Smooth muscle cell (in vitro differentiated cells): ENCODE measurements around the gene LRTM2. TPM values are rescaled to one million over a fixed set of nuclear protein-coding genes. Genes with fewer than 3 reads are reported as not detected.

ENCODE experiments used
- DNase-seq: peaks from one replicate; lab custom pipeline; 2025; ENCODE audit not compliant: unreplicated experiment; lab: John Stamatoyannopoulos, UW
- H2AFZ ChIP-seq: fragments of 200-600 bp; sonication (generic); 2 replicates; pipeline ENCODE4 v1.6.0; 2016; ENCODE audit warnings: antibody characterized with exemption, low read depth, mild to moderate bottlenecking
- H3F3A ChIP-seq: fragments of 200-600 bp; sonication (generic); 2 replicates; pipeline ENCODE4 v1.6.0; 2017; ENCODE audit warnings: antibody characterized with exemption, low read depth
- H3K27ac ChIP-seq: fragments of 200-600 bp; sonication (generic); 2 replicates; pipeline ENCODE4 v1.5.1; 2016; ENCODE audit warnings: low read depth, mild to moderate bottlenecking
- H3K27me3 ChIP-seq: fragments of 200-600 bp; sonication (generic); 2 replicates; pipeline ENCODE4 v1.6.1; 2016; ENCODE audit warnings: low read depth, mild to moderate bottlenecking
- H3K36me3 ChIP-seq: fragments of 200-600 bp; sonication (generic); 2 replicates; pipeline ENCODE4 v1.5.1; 2016; ENCODE audit warnings: low read depth
- H3K4me1 ChIP-seq: fragments of 200-600 bp; sonication (generic); 2 replicates; pipeline ENCODE4 v1.5.1; 2016; ENCODE audit warnings: low read depth
- H3K4me2 ChIP-seq: fragments of 200-600 bp; sonication (generic); 2 replicates; pipeline ENCODE4 v1.6.0; 2016; ENCODE audit warnings: mild to moderate bottlenecking
- H3K4me3 ChIP-seq: fragments of 200-600 bp; sonication (generic); 2 replicates; pipeline ENCODE4 v1.5.1; 2016; ENCODE audit warnings: mild to moderate bottlenecking
- H3K79me2 ChIP-seq: fragments of 200-600 bp; sonication (generic); 2 replicates; pipeline ENCODE4 v1.6.0; 2016; ENCODE audit warnings: low read depth, mild to moderate bottlenecking
- H3K9ac ChIP-seq: fragments of 200-600 bp; sonication (generic); 2 replicates; pipeline ENCODE4 v1.6.0; 2016; ENCODE audit warnings: low read depth
- H3K9me3 ChIP-seq: fragments of 200-600 bp; sonication (generic); replicated peaks from 2 replicates; pipeline ENCODE4 v1.5.1; 2016; ENCODE audit warnings: low read depth
- H4K20me1 ChIP-seq: fragments of 200-600 bp; sonication (generic); 2 replicates; pipeline ENCODE4 v1.6.0; 2016; ENCODE audit warnings: low read depth
- WGBS: methylation state at CpG from one replicate; pipeline ENCODE4 v1.1.7; 2016; ENCODE audit warnings: low lambda C conversion rate; 5-methylcytosine and 5-hydroxymethylcytosine counted together
- polyA plus RNA-seq: library from polyadenylated mRNA; unstranded; fragments of >200 nt; fragmentation: Nextera tagmentation; extraction: Ambion mirVana; gene quantifications from 2 replicates; pipeline ENCODE4 v1.2.1, GENCODE V29; 2016
- total RNA-seq: library from RNA; depleted of rRNA; stranded (reverse); fragments of >200 nt; gene quantifications from 2 replicates; pipeline ENCODE4 v1.2.3, GENCODE V29; 2014
- TF ChIP-seq, protein P1 (sequence below): fragments of 200-600 bp; sonication (generic); IDR thresholded peaks from 2 replicates; pipeline ENCODE4 v1.5.1; 2017; ENCODE audit warnings: borderline replicate concordance, mild to moderate bottlenecking, antibody characterized with exemption; ENCODE audit not compliant: insufficient read depth, poor library complexity, severe bottlenecking

LRTM2 gene
- total and polyA plus RNA-seq, 2 experiments from 2014 or later, result not detected

DNA sequence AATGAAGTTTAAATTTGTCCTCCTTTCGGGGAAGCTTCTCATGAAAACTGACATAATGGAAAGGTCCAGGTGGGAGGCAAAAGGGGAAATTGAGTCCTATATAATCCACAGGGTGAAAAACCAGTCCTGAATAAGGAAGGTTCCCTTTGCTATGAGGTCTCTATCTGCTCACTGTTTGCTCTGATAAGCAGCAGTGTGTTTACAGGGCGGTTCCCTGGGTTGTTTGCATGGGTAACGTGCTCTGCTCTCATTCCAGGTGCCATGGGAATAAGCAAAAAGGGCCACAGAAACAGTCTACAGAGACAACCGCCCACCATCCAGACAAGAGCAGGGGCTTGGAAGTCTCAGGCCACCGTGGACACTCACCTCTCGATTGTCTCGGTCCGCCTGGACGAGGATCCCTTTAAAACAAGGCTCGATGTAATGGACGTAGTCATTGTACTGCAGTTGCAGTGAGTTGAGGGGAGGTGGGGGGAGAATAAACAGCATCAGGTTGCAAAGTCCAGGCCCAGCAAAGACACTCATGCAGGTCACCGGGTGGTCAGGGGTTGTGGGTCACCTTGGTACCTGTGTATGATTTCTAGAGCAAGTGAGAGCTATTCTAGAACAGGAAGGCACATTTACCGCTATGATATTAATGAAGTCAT, 65.4 kb downstream of the LRTM2 start:
- WGBS, result 87% methylated on average over 13 of the region's 13 CpGs
- TF ChIP-seq, protein P1, sequence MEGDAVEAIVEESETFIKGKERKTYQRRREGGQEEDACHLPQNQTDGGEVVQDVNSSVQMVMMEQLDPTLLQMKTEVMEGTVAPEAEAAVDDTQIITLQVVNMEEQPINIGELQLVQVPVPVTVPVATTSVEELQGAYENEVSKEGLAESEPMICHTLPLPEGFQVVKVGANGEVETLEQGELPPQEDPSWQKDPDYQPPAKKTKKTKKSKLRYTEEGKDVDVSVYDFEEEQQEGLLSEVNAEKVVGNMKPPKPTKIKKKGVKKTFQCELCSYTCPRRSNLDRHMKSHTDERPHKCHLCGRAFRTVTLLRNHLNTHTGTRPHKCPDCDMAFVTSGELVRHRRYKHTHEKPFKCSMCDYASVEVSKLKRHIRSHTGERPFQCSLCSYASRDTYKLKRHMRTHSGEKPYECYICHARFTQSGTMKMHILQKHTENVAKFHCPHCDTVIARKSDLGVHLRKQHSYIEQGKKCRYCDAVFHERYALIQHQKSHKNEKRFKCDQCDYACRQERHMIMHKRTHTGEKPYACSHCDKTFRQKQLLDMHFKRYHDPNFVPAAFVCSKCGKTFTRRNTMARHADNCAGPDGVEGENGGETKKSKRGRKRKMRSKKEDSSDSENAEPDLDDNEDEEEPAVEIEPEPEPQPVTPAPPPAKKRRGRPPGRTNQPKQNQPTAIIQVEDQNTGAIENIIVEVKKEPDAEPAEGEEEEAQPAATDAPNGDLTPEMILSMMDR, result no peak
- Histone ChIP-seq H3K36me3 (no peaks in the 10 kb centered on the region), H3K4me3 (no peak overlapping the region), H3K4me1 (no peaks in the 10 kb centered on the region), H3K27me3 (no peaks in the 10 kb centered on the region), H4K20me1 (no peaks in the 10 kb centered on the region), H3K27ac (no peak overlapping the region), H3K4me2 (no peak overlapping the region), H3F3A (no peaks in the 10 kb centered on the region), H3K79me2 (no peaks in the 10 kb centered on the region), H2AFZ (no peak overlapping the region), H3K9ac (no peak overlapping the region), H3K9me3 (no peaks in the 10 kb centered on the region)
- no peak for DNase-seq

Other genes starting within 250 kb of the LRTM2 start
- 7.4 and 9.3 TPM in 2 replicates for gene FBXL14, start 226.0 kb upstream of the LRTM2 start, total RNA-seq
- gene FBXL14, start 226.0 kb upstream of the LRTM2 start, polyA plus RNA-seq, result 5.0 and 6.6 TPM in 2 replicates
- gene WNT5B, start 191.3 kb upstream of the LRTM2 start, total RNA-seq, result 8.4 and 11.5 TPM in 2 replicates
- gene WNT5B, start 191.3 kb upstream of the LRTM2 start, polyA plus RNA-seq, result 31.7 and 39.7 TPM in 2 replicates
- 34.1 and 46.8 TPM in 2 replicates for gene ADIPOR2, start 129.5 kb upstream of the LRTM2 start, total RNA-seq
- gene ADIPOR2, start 129.5 kb upstream of the LRTM2 start, polyA plus RNA-seq, result 7.0 and 10.4 TPM in 2 replicates
- gene CACNA2D4, start 98.1 kb downstream of the LRTM2 start, total RNA-seq, result 0.04 TPM in 1 of 2 replicates, not detected in the other
- 0.43 and 0.98 TPM in 2 replicates for gene CACNA2D4, start 98.1 kb downstream of the LRTM2 start, polyA plus RNA-seq
- 25.3 and 34.9 TPM in 2 replicates for gene DCP1B, start 183.9 kb downstream of the LRTM2 start, total RNA-seq
- gene DCP1B, start 183.9 kb downstream of the LRTM2 start, polyA plus RNA-seq, result 29.9 and 38.1 TPM in 2 replicates
- 3.8 and 4.5 TPM in 2 replicates for gene CACNA1C, start 232.4 kb downstream of the LRTM2 start, total RNA-seq
- gene CACNA1C, start 232.4 kb downstream of the LRTM2 start, polyA plus RNA-seq, result 1.6 and 2.2 TPM in 2 replicates